Progenitor cell of endocrine pancreas (in vitro differentiated cells): ENCODE data around the gene GDA. TPM values are rescaled to one million over a fixed set of nuclear protein-coding genes. Genes with fewer than 3 reads are reported as not detected.

Experiments used
- DNase-seq: peaks from one replicate; pipeline ENCODE4 v3.0.0; 2021; ENCODE audit warnings: low spot score; ENCODE audit not compliant: unreplicated experiment
- H3K27ac Mint-ChIP-seq: 2 replicates; pipeline ENCODE4 v1.8.0; 2021; ENCODE audit warnings: mild to moderate bottlenecking, moderate library complexity, mixed read lengths
- H3K27me3 Mint-ChIP-seq: 2 replicates; pipeline ENCODE4 v1.8.0; 2021; ENCODE audit warnings: mixed read lengths
- H3K36me3 Mint-ChIP-seq: 2 replicates; pipeline ENCODE4 v1.8.0; 2022; ENCODE audit warnings: mixed read lengths; ENCODE audit not compliant: insufficient read depth
- H3K4me1 Mint-ChIP-seq: 2 replicates; pipeline ENCODE4 v1.8.0; 2021; ENCODE audit warnings: low read depth, mixed read lengths
- H3K4me3 Mint-ChIP-seq: 2 replicates; pipeline ENCODE4 v1.8.0; 2021; ENCODE audit warnings: low read depth, mild to moderate bottlenecking, moderate library complexity, mixed read lengths
- H3K9me3 Mint-ChIP-seq: 2 replicates; pipeline ENCODE4 v1.8.0; 2021; ENCODE audit warnings: low read depth, mixed read lengths
- total RNA-seq: library from RNA; stranded (reverse); gene quantifications from 2 replicates; pipeline ENCODE4 v1.2.1, GENCODE V29; 2021
- TF ChIP-seq, protein P1 (sequence below): fragments of 200-600 bp; sonication (generic); IDR thresholded peaks from one replicate; pipeline ENCODE4 v1.5.0; 2021; ENCODE audit warnings: antibody characterized with exemption, mild to moderate bottlenecking; ENCODE audit not compliant: unreplicated experiment

Gene GDA
- total RNA-seq, 1 donor from 2014 or later, result 5.5 TPM

DNA sequence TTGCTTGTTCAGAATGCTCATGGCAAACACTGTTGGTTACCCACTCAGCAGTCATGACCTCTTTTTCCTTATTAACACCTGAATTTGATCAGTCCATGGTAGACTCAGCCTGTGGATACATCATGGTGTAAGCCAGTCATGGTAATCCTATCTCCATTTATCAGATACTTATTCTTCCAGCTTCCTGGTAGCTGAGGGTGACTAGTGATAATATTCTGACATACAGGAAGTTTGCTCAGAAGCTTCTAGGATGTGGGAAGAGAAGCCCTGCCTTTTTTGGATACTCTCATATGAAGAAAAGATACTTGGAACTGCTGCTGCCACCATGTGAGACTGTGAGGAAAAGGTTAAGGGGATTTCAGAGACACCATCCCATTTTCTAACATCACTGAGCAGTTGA lies 7.3 kb downstream of the GDA start:
- H3K4me3 Mint-ChIP-seq, result no peak overlapping the region

DNA sequence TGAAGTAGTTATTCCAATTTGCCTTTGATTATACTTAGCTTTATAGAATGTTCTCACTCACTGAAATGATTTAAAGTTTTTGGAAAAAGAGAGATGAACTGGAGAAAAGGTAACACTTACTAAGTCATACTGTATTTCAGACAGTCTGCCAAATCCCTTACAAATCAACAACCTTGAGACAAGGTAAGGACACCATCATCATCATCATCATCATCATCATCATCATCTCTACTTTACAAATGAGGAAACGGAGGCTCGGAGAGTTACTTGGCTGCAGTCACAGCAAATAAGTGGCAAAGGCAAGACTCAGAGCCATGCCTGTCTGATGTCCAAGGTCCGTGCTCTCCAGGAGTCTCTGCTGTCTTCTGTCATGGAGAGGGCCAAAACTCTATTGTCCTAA lies 9.4 kb downstream of the GDA start:
- Mint-ChIP-seq H3K9me3 (peaks cover 5% of the 10 kb centered on the region), H3K27me3 (no peaks in the 10 kb centered on the region), H3K4me1 (peaks cover 3% of the 10 kb centered on the region), H3K36me3 (peaks cover 2% of the 10 kb centered on the region), H3K27ac (no peak overlapping the region), H3K4me3 (no peak overlapping the region)
- TF ChIP-seq, protein P1, sequence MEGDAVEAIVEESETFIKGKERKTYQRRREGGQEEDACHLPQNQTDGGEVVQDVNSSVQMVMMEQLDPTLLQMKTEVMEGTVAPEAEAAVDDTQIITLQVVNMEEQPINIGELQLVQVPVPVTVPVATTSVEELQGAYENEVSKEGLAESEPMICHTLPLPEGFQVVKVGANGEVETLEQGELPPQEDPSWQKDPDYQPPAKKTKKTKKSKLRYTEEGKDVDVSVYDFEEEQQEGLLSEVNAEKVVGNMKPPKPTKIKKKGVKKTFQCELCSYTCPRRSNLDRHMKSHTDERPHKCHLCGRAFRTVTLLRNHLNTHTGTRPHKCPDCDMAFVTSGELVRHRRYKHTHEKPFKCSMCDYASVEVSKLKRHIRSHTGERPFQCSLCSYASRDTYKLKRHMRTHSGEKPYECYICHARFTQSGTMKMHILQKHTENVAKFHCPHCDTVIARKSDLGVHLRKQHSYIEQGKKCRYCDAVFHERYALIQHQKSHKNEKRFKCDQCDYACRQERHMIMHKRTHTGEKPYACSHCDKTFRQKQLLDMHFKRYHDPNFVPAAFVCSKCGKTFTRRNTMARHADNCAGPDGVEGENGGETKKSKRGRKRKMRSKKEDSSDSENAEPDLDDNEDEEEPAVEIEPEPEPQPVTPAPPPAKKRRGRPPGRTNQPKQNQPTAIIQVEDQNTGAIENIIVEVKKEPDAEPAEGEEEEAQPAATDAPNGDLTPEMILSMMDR, result no peak
- DNase-seq, result no peak

More for the DNA sequence above, 7.3 kb downstream of the GDA start:
- no peak overlapping the region for H3K27ac Mint-ChIP-seq
- TF ChIP-seq, protein P1, result no peak
- H3K9me3 Mint-ChIP-seq, result peaks cover 2% of the 10 kb centered on the region
- no peaks in the 10 kb centered on the region for H3K36me3 Mint-ChIP-seq
- DNase-seq, result no peak
- no peaks in the 10 kb centered on the region for H3K27me3 Mint-ChIP-seq
- H3K4me1 Mint-ChIP-seq, result peaks cover 3% of the 10 kb centered on the region

DNA sequence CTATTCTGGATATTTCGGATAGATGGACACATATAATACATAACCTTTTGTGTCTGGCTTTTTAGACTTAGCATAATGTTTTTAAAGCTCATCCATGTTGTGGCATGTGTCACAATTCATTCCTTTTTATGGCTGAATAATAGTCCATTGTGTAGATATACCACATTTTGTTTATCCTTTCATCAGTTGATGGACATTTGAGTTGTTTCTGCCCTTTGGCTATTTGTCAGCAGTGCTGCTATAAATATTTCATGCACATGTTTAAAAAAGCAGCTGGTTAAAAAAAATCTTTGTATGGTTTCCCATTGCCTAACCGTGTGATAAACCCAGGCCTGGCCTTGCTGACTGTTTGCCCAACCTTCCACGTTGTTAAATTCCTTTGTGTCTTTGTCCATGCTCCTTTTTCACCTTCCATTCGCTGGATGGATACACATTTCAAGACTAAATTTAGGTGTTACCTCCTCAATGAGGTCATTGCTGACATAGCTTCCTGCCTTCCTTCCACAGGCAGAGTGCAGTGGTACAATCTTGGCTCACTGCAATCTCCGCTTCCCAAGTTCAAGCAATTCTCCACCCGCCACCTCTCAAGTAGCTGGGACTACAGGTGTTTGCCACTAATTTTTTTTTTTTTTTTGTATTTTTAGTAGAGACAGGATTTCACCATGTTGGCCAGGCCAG lies 11.3 kb downstream of the GDA start:
- Mint-ChIP-seq H3K4me1 (no peaks in the 10 kb centered on the region), H3K4me3 (no peak overlapping the region), H3K27ac (no peak overlapping the region), H3K36me3 (peaks cover 2% of the 10 kb centered on the region), H3K27me3 (no peaks in the 10 kb centered on the region), H3K9me3 (peaks cover 5% of the 10 kb centered on the region)
- DNase-seq, result no peak
- TF ChIP-seq, protein P1, result no peak

DNA sequence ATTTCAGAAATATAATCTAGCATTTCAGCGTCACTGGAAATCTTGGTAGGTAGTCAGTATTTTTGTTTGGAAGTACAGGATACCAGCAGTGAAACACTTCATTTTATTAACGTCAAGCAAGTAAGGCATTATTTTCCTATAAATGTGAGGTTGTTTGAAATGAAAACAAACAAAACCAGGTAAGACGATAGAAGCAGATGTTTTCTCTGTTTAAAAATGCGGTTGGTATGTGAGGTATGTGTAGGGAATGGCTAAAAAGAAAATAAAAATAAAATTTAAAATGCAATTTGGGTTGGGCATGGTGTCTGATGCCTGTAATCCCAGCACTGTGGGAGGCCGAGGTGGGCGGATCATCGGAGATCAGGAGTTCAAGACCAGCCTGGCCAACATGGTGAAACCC lies 16.1 kb downstream of the GDA start:
- peaks cover 4% of the 10 kb centered on the region for H3K4me1 Mint-ChIP-seq
- H3K36me3 Mint-ChIP-seq, result peaks cover 4% of the 10 kb centered on the region
- no peak overlapping the region for H3K27ac Mint-ChIP-seq
- no peaks in the 10 kb centered on the region for H3K27me3 Mint-ChIP-seq
- peaks cover 9% of the 10 kb centered on the region for H3K9me3 Mint-ChIP-seq
- DNase-seq, result no peak
- TF ChIP-seq, protein P1, result no peak
- H3K4me3 Mint-ChIP-seq, result no peak overlapping the region

DNA sequence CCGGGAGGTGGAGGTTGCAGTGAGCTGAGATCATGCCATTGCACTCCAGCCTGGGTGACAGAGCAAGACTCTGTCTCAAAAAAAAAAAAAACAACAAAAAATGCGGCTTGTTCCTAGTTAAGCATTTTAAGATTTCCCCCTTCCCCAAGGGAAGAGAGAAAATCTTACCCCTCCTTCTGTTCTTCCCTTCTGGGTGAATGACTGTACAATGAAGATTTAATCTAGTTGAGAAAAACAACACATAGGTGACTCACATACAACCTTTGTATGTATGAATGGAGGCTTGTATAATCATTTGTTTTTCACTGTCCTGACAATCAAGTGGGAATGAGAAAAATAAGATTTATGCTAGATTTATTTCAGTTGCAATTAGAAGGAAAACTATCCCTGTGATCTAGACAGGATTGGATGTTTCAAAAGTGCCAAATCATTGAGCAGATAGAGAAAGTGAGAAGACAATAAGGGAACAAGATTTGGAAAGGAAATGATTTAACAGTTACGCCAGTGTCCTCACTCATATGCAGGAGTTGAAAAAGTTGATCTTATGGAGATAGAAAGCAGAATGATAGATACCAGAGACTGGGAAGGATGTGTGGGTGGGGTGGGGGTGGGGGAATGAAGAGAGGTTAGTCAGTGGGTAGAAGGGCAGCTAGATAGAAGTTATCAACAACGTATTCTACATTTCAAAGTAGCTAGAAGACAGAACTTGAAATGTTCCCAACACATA lies 16.7 kb downstream of the GDA start:
- Mint-ChIP-seq H3K27me3 (no peaks in the 10 kb centered on the region), H3K36me3 (peaks cover 4% of the 10 kb centered on the region), H3K4me3 (no peak overlapping the region), H3K27ac (no peak overlapping the region), H3K4me1 (peaks cover 4% of the 10 kb centered on the region), H3K9me3 (peaks cover 8% of the 10 kb centered on the region)
- TF ChIP-seq, protein P1, result no peak
- no peak for DNase-seq
